Measurements from ENCODE around the gene SLPI. TPM values are rescaled to one million over a fixed set of nuclear protein-coding genes. Genes with fewer than 3 reads are reported as not detected.

The SLPI gene
- total and polyA plus RNA-seq, 2 experiments from 2014 or later, result not detected

DNA sequence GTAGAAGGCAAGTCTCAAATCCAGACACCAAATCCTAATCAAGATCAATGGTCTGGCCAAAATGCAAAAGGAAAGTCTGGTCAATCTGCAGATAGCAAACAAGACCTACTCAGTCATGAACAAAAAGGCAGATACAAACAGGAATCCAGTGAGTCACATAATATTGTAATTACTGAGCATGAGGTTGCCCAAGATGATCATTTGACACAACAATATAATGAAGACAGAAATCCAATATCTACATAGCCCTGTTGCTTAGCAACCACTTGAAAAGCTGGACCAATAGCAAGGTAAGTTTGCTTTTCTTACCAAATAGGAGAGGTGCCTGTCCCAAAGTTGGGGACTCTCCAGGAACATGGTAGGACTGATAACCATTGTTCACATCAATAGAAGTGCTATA lies 31.2 kb downstream of the SLPI start:
- no peak overlapping the region for H3K27ac Mint-ChIP-seq
- H3K27me3 Mint-ChIP-seq (ENCODE audit: insufficient read depth, low read depth, poor library complexity), result no peaks in the 10 kb centered on the region
- no peaks in the 10 kb centered on the region for H3K79me2 ChIP-seq (replicated peaks; ENCODE audit: insufficient read depth)

DNA sequence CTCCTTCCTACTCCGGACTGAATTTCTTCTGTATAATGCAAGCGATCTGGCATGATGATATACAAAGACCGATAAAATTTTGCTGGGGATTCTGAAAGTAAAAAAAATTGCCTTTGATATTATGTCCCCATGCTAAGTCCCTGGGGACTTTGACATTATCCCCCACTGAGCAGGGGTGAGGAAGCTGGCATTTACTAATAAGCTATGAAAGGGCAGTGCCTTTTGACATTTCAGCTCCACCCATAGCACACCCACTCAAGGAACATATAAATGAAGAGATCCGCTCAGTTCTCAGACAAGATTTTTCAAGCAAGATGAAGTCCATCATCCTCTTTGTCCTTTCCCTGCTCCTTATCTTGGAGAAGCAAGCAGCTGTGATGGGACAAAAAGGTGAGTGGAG lies 33.3 kb downstream of the SLPI start, which contains the start of gene SEMG2:
SEMG2 (plus strand) TSS at position 298 of the 400 bp plus-strand sequence; CDS start at position 315, 17 bp downstream.
- no peaks in the 10 kb centered on the region for H3K79me2 ChIP-seq (replicated peaks; ENCODE audit: insufficient read depth)
- no peak within 1 kb of the TSS for H2AFZ ChIP-seq
- peaks cover 9% of the 10 kb centered on the region; the same call in 1 of the 2 replicates for H3K9me2 ChIP-seq (ENCODE audit: insufficient read depth)
- H3K27me3 Mint-ChIP-seq (ENCODE audit: insufficient read depth, low read depth, poor library complexity), result no peaks in the 10 kb centered on the region
- H3K36me3 Mint-ChIP-seq (ENCODE audit: low read depth), result no peaks in the 10 kb centered on the region
- H3K27ac ChIP-seq (ENCODE audit: low read depth), result no peak within 1 kb of the TSS
- H3K4me1 ChIP-seq (ENCODE audit: insufficient read depth), result no peaks in the 10 kb centered on the region
- no peaks in the 10 kb centered on the region for H3F3A ChIP-seq (replicated peaks; ENCODE audit: low read depth)
- ATAC-seq (no peak), DNase-seq (ENCODE audit: low spot score) (no peak)
- H3K36me3 ChIP-seq (ENCODE audit: insufficient read depth), result no peaks in the 10 kb centered on the region
- no peak within 1 kb of the TSS for H3K4me2 ChIP-seq
- no peak within 1 kb of the TSS for H3K27ac Mint-ChIP-seq
- no peak within 1 kb of the TSS for H3K4me3 ChIP-seq
- no peaks in the 10 kb centered on the region; the same call in 2 of the 3 replicates for H3K9me3 Mint-ChIP-seq
- H3K4me1 Mint-ChIP-seq, result no peaks in the 10 kb centered on the region
- H3K27me3 ChIP-seq (ENCODE audit: insufficient read depth), result no peaks in the 10 kb centered on the region
- H3K4me3 Mint-ChIP-seq, result no peak within 1 kb of the TSS
- H4K20me1 ChIP-seq (replicated peaks; ENCODE audit: insufficient read depth), result no peaks in the 10 kb centered on the region
- TF ChIP-seq CREB1 (CRISPR knock-in tag; IDR thresholded peaks at IDR 0.05; ENCODE audit: low read depth), result no peak
- TF ChIP-seq, protein P1, sequence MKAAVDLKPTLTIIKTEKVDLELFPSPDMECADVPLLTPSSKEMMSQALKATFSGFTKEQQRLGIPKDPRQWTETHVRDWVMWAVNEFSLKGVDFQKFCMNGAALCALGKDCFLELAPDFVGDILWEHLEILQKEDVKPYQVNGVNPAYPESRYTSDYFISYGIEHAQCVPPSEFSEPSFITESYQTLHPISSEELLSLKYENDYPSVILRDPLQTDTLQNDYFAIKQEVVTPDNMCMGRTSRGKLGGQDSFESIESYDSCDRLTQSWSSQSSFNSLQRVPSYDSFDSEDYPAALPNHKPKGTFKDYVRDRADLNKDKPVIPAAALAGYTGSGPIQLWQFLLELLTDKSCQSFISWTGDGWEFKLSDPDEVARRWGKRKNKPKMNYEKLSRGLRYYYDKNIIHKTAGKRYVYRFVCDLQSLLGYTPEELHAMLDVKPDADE (IDR thresholded peaks at IDR 0.05), result no peak
- TF ChIP-seq STAT1 (IDR thresholded peaks at IDR 0.05; ENCODE audit: unreplicated experiment), result no peak
- TF ChIP-seq ZNF331 (CRISPR knock-in tag; IDR thresholded peaks at IDR 0.05; ENCODE audit: low read depth), result no peak
- no peak for TF ChIP-seq ZNF114 (CRISPR knock-in tag; IDR thresholded peaks at IDR 0.05)
- no peak for TF ChIP-seq EZH2phosphoT487 (IDR thresholded peaks at IDR 0.05; ENCODE audit: unreplicated experiment)
- TF ChIP-seq, protein P2, sequence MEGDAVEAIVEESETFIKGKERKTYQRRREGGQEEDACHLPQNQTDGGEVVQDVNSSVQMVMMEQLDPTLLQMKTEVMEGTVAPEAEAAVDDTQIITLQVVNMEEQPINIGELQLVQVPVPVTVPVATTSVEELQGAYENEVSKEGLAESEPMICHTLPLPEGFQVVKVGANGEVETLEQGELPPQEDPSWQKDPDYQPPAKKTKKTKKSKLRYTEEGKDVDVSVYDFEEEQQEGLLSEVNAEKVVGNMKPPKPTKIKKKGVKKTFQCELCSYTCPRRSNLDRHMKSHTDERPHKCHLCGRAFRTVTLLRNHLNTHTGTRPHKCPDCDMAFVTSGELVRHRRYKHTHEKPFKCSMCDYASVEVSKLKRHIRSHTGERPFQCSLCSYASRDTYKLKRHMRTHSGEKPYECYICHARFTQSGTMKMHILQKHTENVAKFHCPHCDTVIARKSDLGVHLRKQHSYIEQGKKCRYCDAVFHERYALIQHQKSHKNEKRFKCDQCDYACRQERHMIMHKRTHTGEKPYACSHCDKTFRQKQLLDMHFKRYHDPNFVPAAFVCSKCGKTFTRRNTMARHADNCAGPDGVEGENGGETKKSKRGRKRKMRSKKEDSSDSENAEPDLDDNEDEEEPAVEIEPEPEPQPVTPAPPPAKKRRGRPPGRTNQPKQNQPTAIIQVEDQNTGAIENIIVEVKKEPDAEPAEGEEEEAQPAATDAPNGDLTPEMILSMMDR (conservative IDR thresholded peaks at IDR 0.05; ENCODE audit: low read depth in 2 of 2), result no peak
- TF ChIP-seq, protein P3, sequence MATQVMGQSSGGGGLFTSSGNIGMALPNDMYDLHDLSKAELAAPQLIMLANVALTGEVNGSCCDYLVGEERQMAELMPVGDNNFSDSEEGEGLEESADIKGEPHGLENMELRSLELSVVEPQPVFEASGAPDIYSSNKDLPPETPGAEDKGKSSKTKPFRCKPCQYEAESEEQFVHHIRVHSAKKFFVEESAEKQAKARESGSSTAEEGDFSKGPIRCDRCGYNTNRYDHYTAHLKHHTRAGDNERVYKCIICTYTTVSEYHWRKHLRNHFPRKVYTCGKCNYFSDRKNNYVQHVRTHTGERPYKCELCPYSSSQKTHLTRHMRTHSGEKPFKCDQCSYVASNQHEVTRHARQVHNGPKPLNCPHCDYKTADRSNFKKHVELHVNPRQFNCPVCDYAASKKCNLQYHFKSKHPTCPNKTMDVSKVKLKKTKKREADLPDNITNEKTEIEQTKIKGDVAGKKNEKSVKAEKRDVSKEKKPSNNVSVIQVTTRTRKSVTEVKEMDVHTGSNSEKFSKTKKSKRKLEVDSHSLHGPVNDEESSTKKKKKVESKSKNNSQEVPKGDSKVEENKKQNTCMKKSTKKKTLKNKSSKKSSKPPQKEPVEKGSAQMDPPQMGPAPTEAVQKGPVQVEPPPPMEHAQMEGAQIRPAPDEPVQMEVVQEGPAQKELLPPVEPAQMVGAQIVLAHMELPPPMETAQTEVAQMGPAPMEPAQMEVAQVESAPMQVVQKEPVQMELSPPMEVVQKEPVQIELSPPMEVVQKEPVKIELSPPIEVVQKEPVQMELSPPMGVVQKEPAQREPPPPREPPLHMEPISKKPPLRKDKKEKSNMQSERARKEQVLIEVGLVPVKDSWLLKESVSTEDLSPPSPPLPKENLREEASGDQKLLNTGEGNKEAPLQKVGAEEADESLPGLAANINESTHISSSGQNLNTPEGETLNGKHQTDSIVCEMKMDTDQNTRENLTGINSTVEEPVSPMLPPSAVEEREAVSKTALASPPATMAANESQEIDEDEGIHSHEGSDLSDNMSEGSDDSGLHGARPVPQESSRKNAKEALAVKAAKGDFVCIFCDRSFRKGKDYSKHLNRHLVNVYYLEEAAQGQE (IDR thresholded peaks at IDR 0.05; ENCODE audit: unreplicated experiment), result no peak
- TF ChIP-seq POLR2AphosphoS5 (IDR thresholded peaks at IDR 0.05; ENCODE audit: low read depth), result no peak
- no peak for TF ChIP-seq EZH2 (IDR thresholded peaks at IDR 0.05; ENCODE audit: low read depth, unreplicated experiment)
- no peak for TF ChIP-seq JUNB (IDR thresholded peaks at IDR 0.05; ENCODE audit: unreplicated experiment)

More for the DNA sequence above, 31.2 kb downstream of the SLPI start:
- Histone ChIP-seq H2AFZ (no peak overlapping the region), H3K4me1 (ENCODE audit: insufficient read depth) (no peaks in the 10 kb centered on the region), H3K27me3 (ENCODE audit: insufficient read depth) (no peaks in the 10 kb centered on the region), H3K36me3 (ENCODE audit: insufficient read depth) (no peaks in the 10 kb centered on the region), H4K20me1 (replicated peaks; ENCODE audit: insufficient read depth) (no peaks in the 10 kb centered on the region), H3K9me2 (ENCODE audit: insufficient read depth) (peaks cover 9% of the 10 kb centered on the region; the same call in 1 of the 2 replicates), H3F3A (replicated peaks; ENCODE audit: low read depth) (no peaks in the 10 kb centered on the region), H3K4me3 (no peak overlapping the region), H3K4me2 (no peak overlapping the region), H3K27ac (ENCODE audit: low read depth) (no peak overlapping the region)
- TF ChIP-seq NANOG (IDR thresholded peaks at IDR 0.05; ENCODE audit: borderline replicate concordance), result no peak
- DNase-seq (ENCODE audit: low spot score), result no peak
- Mint-ChIP-seq H3K36me3 (ENCODE audit: low read depth) (no peaks in the 10 kb centered on the region), H3K4me3 (no peak overlapping the region), H3K9me3 (no peaks in the 10 kb centered on the region), H3K4me1 (no peaks in the 10 kb centered on the region)
- ATAC-seq, result no peak

Measured in GM23338 (cell line).